ENCODE results near the gene PLLP. TPM values are rescaled to one million over a fixed set of nuclear protein-coding genes. Genes with fewer than 3 reads are reported as not detected.
A peak's percentile ranks its signal among the peaks of the same experiment; 100 is the strongest.

The PLLP gene
- total RNA-seq, 1 donor from 2014 or later = 1.9 TPM

DNA sequence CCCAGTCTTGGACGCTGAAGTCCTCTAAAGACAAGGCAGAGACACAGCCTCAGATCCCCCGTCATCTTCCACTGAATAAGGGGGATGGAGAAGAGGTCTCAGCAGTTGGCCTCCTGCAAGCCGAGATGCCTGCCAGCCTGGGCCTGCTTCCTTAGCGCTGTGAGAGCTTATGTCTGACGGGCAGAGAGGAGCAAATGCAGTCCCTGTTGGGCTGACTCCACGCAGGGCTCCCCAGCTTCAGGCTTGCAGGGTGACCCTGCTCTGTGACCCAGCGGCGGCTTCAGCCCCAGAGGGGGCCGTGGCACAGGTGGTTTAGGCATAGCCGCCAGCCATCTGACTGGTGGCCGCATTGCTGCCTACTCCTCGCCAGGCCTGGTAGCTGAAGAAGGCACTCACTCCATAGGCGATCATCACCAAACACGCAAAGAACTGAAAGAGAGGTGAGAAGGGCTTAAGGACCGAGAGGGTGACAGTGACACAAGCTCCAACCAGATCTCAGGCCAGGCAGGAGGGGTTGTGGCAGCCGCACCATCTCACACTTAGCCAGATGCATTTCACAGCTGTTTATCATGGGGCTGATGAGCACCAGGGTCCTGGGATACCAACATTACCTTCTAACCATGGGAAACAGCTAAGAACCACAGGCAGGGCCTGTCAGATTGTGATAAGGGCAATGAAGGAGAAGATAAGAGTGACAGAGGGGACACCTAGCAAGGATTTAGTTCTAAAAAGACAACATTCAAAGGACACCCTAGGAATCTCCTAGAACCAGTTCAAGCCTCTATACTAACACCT lies 27.7 kb downstream of the PLLP start:
- DNase-seq = no peak

DNA sequence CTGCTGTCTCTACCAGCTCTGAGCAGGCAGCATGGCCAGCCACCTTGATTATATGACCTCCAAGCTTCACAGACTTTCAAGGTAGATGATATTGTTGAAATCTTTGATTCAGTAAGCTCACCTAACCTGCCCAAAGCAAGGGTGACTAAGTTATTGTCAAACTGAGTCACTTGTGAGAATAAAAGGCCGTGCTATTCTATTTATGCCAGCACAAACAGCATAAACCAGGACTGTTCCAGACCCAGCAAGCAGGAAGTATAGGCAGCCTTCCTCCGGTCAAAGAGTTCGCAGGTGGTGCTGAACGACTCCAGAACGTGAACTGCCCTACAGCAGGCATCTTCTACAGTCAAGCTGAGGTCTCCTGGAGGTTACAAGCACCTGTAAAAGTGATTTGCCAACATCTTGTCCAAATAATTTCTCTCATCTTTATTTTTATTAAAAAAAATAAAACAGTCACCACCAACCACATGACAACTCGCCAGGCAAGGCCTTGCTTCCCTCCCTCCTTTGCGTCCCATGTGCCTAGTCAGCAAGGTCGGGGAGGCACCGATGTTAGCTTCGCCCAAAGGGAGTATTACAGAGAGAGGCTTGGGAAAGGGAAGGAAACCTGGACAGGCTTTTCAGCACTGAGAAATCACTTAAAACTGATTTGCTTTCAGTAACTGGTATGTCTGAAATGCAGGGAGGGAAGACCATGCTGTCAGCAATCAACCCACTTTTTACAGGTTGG lies 28.6 kb downstream of the PLLP start:
- DNase-seq = no peak

DNA sequence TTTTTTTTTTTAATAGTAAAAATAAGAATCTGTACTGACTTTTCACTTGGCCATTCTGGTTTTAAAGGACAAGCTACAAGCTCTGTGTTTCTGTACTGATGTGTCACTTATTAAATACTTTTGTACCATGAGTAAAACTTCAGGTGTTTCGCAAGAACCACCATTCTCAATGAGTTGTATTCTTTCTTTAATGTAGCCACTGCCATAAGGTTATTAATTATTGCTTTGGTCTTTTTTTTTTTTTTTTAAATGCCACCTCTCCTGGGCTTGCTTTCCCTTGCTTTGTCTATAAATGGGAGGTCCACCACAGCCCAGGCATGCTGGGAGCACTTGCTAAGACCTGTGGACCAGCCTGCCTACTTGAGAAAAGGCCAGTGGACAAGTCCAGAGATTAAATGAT lies 31.0 kb downstream of the PLLP start:
- no peak for DNase-seq

DNA sequence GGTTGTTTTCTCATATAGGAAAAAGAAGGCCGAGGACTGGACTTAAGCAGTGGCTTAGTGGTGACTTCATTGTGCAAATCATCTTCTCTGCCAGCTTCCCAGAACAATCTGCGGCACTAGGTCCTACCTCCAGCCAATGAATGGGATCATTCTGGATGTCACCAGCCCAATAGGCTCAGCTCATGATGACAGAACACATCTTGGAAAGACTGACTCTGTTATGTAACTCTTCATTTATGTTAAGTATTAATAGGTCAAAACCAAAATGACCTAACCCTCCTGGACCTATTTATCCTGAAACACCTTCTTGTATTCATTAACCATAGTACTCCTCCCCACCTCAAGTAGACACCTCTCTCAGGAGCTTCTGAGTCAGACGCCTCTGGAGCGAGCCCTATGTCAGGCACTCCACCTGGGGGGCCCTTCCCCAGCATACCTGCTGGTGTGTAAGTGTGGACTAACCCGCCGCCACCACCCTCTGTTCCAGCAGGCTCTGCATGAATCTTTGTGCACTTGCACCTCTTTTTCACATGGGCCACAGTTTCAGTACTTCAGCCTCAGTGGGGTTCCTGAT lies 32.2 kb downstream of the PLLP start:
- DNase-seq = no peak

DNA sequence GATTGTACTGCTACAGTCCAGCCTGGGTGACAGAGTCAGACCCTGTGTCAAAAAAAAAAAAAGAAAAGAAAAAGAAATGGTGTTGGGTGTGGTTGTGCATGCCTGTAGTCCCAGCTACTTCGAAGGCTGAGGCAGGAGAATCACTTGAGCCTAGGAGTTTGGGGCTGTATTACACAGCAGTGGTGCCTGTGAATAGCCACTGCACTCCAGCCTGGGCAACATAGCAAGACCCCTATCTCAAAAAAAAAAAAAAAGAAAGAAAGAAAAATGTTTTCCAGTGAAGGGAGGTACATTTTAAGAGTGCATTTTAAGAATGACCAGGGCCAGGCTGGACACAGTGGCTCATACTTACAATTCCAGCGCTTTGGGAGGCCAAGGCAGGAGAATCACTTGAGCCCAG lies 33.1 kb downstream of the PLLP start:
- no peak for DNase-seq

DNA sequence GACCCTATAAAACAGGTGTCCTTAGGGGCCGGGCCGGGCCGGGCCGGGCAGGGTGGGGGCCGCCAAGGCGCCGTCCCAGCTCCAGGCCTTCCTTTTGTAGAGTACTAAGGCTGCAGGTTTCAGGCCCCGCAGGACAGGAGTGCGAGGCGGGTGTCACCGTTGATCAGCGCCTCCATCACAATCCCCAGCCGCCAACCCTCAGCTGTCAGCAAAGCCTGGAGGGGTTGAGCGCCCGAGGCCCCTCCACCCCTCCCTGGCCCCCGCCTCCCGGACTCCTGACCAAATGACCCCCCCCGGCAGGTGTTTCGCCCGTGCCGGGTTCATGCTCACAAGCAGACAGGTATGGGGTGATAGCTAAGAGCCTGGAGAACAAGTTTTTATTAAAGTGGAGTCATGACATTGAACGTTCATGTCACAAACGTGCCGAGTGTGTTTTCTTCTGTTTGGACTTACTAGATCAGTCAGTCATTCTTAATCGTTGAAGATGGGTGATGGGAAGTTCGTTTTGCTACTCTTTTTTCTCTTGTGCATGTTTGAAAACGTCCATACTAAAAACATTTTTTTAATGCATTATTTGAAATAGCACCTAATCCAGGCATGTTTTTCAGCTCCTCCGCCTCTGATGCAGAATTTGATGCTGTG lies 38.9 kb downstream of the PLLP start:
- no peak for DNase-seq

DNA sequence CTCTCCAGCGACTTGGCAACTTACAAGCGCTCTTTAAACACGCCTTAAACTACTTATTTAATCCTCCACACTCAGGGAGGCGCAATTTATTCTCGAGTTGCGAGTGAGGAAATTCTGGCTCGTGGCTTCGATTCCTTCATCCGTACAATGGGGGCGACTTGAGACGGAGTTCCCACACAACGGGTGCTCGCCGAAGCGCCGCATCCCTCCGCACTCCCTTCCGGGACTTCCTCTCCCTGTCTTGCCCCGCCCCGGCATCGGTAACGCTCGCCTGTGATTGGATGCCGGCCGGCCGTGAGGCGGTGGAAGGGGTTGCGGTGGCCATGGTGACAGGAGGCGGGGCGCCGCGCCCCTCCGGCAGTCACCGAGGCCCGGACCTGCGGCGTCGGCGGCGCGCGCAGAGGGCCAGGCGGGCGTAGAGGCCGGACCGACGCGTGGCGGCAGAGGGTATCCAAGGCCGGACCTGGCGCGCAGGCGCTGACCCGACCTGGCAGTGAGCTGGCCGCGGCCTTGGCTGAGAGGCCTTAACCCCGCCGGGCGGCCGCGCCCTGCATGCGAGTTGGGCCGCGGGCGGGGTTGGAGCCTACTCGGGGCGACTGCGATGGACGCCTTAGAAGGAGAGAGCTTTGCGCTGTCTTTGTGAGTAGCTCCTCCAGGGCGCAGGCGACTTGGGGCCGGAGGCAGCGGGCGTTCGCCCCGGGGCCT lies 39.6 kb downstream of the PLLP start, which contains the start of gene ARL2BP:
ARL2BP (plus strand) TSS at position 493 of the 705 bp plus-strand sequence; CDS start at position 602, 109 bp downstream.
- peak; percentile 99 for DNase-seq

DNA sequence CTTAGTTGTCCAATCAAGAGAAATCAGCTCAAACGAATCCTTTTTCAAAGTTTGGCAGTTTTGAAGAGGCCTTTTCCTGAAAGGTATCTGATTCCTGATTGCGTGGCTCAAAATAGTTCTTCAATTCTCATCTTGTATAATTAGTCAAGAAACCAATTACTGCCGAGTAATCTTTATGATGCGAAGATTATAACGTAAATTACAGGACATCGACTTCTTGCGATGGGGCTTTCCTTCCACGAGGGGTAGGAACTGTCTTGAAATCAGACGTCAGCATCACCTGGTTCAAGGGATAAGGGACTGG lies 40.1 kb downstream of the PLLP start:
- DNase-seq = no peak

DNA sequence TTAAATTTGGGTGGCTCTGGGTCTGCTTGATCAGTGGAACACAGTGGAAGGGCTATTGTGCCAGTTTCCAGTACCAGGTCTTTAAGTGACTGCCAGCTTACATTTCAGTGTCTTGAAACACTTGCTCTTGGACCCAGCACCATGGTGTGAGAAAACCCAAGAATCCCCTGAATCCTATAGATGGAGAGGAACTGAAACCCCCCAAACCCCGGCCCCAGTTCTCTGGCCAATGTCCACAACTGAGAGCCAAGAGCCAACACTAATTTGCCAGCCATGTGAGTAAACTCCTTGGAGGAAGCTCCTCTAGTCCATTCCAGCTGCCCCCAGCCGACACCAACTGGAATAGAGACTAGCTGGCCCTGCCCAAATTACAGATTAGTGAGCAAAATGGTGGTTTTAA lies 41.8 kb downstream of the PLLP start:
- no peak for DNase-seq

DNA sequence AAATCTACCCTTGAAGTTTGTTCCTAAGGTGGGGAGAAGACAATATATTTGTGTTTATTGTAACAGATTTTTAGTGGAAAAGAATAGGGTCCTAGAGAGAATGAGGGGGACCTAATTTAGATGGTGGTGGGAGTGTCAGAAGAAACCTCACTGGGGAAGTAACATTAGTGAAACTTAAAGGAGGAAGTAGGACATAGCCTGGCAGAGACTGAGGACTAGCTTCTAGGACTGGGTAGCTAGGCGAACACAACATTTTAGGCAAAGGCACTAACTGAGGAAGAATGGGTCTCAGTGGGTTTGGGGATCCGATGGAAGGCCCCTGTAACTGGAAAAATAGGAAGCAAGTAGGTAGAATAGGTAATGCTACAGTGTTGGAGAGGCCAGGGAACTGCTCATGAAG lies 43.6 kb downstream of the PLLP start:
- DNase-seq = no peak

DNA sequence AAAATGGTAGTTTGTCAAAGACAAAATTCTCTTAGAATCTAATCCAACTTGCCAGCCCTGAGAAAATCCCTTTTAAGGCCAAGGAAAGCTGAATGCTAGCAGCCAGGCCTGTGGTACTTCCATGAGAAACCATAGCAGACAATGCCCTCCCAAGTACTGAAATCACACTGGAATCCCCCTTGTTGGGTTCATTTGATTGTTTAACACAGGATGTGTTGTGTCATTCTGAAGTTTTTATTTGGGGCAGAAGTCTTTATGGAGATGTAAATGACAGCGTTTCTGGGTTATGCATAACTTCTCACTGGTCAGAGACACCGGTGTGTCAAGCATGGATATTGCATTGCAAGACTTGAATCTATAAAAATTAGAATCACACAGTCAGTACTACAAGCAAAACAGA lies 45.4 kb downstream of the PLLP start:
- no peak for DNase-seq

DNA sequence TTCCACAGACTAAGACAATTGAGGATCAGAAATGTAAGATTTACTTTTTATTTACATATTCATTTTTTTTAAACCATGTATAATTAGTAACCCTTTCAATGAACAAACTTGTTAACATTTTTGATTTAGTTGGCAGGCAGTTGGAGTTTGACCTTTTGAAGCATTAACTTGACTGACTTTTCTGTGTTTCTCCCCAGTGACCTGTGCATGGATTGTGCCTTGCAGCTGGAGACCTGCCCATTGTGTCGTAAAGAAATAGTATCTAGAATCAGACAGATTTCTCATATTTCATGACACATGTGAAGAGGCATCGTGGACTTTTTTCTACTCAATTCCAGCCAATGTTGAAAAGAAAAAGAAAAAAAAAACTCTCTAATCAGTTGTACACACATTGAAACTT lies 45.8 kb downstream of the PLLP start:
- DNase-seq = no peak

DNA sequence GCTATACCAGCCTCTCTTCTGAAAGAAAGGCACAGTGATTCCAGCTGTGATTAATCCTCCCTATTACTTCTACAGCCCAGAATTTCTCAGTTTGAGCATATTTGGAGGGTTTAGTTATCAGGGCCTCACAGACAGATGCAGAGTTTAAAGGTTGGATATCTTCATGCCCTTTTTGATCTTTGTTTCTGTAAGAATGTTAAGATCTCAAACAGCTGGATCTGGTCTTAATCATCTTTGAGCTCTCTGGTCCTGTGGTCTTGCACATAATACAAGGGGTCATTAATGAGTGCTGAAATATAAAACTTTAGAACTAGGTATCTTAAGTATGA lies 48.5 kb downstream of the PLLP start:
- DNase-seq = no peak

DNA sequence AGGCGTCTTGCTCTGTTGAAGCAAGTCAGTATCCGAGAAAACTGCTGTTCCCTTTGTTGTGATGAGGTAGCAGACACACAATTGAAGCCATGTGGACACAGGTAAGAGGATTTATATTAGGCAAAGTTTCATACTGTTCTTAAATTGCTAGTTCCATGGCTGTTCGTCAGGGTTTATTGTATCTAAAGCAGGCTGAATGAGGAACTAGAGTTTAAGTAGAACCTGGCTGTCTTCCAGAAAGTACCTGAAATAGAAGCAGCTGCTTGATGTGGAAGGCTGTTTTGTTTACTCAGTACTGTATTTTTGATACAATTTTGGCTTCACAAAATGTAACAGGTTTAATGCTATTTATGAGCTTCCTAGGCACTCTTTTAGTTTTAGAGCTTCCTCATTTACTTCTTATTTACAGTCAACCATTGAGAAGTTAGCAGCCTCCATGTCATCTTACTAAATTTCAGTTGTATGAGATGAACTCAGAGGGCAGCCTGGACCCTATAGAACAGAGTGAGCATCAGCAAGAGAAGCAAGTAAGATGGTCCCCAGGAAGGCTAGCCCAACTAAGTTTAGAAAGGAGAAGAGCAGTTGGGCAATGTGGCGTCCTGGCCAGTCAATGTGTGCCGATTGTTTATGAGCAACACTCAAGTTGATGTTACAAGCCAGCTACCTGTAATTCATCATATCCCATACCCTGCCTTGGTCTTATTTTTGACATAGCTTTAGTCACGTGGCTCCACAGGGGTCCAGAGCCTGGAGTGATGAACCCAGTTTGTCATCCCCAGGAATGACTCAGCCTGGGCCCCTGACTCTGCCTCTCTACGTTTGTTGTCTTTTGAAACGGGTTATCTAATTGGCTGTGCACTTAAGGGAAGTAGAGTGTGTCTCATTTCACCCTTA lies 49.1 kb downstream of the PLLP start:
- DNase-seq = peak; percentile 19

DNA sequence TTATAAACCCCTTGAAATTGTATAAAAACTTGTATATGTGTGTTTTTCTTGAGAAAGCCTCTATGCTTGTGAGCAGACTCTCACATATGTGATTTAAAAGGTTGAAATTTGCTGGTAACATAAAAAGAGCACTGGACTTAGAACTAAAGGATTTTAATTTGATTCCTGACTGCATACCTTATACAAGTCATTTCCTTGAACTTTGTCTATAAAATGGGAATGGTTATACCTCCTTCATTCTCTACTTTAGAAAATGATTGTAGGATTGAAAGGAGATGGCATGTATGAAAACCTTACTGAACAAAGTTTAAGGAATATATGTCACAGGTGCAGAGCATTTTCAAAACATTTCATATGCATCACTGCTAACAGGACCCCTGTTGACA lies 49.8 kb downstream of the PLLP start:
- no peak for DNase-seq

DNA sequence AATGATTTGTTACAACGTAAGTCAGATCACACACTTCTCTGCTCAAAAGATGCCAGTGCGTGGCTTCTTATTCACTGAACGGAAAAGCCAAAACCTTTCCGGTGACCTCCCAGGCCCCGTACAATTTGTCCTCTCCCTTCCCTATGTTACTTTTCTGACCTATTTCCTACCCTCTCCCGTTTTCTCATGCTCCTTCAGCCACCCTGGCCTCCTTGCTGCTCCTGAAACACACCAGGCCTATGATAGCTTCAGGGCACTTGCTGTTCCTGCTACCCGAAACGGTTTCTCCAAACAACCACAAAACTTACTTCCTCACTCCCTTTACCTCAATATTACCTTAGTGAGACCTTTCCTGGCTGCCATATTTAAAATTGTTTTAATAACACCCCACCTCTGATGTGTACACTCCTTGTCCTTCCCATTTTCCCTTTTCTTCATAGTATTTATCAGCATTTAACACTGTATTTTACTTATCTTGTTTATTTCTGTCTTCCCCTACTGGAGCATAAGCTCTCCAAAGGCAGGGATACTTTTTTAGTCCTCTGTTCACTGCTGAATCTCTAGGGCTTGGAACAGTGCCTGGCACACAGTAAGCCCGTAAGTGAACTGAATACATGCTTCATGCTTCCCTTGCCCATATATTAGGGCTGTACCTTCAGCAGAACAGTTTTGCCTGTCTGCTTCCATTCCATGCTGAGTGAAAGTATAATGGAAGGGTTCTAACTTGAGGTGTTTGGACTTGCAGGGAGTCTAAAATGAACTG lies 50.3 kb downstream of the PLLP start:
- no peak for DNase-seq

DNA sequence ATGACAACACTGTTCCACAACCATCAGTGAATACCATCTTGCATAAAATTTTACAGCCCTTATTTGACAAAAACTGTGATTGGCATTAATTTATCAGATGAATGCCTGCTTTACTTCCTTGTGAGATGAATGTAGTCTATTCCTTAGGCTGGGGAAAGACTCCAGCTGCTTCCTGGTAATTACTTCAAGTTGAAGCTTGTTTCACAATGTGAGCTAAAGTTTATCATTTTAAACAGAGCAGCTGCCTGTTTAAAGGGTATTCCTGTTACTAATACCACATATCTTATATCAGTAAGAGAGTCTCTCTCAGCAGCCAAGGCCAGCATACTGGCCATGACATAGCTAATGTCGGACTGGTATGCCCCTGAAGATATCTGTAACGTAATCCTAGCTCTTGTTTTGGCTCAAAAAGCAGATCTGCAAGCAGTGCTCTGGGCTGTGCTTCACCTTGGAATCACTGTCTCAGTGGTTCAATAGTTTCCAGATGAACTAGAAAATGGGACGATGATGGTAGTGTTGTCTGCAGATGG lies 52.6 kb downstream of the PLLP start:
- no peak for DNase-seq

DNA sequence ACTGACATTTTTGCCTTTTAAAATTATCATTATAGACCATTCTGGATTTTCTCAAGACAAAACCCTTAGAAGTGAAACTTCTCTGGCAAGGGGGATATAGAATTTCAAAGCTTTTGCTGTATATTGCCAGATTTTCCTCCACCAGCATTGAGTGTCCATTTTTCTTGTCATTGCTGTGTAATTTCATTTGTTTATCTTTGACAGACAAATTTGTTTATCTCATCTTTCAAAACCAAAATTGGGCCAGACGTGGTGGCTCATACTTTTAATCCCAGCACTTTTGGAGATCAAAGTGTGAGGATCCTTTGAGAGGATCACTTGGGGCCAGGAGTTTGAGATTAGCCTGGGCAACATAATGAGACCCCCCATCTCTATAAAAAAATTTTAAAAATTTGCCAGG lies 55.4 kb downstream of the PLLP start:
- DNase-seq = no peak

DNA sequence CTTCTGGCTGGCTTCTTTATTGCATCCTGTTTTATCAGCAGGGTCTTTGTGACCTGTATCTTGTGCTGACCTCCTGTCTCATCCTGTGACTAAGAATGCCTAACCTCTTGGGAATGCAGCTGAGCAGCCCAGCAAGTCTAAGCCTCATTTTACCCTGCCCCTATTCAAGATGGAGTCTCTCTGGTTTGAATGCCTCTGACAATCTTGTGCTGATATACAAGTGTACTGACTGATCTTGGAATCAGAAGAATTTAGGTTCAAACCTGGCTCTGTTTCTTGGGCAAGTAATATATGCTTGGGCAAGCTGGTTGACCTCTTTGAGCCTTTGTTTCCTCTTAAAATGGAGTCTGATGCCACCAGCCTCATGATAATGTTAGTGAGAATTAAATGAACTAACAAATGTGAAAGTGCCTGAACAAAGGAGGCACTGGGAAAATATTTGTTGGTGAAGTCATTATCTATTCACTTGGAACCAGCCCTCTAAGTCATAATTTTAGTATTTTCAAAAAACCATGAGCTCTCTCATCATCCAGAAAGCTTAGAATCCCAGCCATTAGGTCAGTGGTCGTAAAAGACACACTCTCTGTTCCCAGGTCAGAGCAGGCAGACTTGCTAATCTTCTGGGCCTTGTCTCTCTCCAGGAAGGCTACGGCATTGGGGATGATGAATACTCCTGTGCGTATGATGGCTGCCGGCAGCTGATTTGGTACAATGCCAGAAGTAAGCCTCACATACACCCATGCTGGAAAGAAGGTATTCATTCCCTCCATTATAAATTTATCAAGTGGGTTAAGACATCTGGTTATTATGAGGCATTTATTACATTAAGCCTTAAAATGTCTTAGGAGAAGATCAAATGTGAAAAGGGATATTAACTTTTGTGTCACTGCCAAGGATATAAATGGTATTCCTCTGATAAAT lies 57.5 kb downstream of the PLLP start:
- DNase-seq = peak; percentile 22
